NCI-H146 (cell line): ENCODE data around the gene SLC25A28.
"Not testable (repeated sequence)": the region's sequence is repeated elsewhere in the genome, so short reads cannot be mapped to it uniquely, and the experiment has no call there.

Experiments used
- DNase-seq: peaks from one replicate; lab custom pipeline; 2025; lab: John Stamatoyannopoulos, UW

SLC25A28 gene

DNA sequence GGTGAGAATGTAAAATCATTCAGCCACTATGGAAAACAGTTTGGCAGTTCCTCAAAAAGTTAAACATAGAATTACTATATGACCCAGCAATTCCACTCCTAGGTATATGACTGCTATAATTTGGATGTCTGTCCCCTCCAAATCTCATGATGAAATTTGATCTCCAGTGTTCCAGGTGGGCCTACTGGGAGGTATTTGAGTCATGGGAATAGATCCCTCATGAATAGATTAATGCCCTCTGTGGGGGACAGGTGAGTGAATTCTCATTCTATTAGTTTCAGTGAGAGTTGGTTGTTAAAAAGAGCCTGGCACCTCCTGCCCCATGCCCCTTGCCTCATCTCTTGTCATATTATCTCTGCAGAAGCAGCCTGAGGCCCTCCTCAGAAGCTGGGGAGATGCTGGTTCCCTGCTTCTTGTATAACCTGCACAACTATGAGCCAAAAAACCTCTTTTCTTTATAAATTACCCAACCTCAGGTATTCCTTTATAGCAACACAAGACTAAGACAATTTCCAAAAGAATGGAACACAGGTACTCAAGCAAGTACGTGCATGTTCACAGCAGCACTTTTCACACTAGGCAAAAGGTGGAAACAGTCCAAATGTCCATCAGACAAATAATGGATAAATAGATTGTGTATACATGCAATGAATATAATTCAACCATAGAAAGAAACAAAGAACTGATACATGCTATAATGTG, 8.8 kb upstream of the SLC25A28 start:
- DNase-seq = no peak

DNA sequence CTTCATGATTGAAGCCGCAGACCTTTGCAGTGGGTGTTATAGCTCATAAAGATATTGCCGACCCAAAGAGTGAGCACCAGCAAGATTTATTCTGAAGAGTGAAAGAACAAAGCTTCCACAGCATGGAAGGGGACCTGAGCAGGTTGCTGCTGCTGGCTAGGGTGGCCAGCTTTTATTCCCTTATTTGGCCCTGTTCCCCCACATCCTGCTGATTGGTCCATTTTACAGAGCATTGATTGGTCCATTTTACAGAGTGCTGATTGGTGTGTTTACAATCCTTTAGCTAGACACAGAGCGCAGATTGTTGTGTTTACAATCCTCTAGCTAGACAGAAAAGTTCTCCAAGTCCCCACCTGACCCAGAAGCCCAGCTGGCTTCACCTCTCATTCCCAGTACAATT, 4.9 kb upstream of the SLC25A28 start:
- DNase-seq = not testable (repeated sequence)

DNA sequence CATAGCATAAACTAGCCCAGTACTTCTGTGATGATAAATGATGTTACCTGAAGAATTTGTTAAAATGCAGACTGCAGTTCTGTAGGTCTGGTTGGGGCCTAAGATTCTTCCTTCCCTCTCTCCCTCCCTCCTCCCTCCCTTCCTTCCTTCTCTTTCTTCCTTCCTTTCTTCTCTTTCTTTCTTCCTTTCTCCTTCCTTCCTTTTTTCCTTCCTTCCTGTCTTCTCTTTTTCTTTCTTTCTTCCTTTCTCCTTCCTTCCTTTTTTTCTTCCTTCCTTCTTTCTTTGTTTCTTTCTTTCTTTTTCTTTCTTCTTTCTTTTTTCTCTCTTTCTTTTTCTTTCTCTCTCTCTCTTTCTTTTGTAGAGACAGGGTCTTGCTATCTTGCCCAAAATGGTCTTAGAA, 3.7 kb upstream of the SLC25A28 start:
- no peak for DNase-seq

DNA sequence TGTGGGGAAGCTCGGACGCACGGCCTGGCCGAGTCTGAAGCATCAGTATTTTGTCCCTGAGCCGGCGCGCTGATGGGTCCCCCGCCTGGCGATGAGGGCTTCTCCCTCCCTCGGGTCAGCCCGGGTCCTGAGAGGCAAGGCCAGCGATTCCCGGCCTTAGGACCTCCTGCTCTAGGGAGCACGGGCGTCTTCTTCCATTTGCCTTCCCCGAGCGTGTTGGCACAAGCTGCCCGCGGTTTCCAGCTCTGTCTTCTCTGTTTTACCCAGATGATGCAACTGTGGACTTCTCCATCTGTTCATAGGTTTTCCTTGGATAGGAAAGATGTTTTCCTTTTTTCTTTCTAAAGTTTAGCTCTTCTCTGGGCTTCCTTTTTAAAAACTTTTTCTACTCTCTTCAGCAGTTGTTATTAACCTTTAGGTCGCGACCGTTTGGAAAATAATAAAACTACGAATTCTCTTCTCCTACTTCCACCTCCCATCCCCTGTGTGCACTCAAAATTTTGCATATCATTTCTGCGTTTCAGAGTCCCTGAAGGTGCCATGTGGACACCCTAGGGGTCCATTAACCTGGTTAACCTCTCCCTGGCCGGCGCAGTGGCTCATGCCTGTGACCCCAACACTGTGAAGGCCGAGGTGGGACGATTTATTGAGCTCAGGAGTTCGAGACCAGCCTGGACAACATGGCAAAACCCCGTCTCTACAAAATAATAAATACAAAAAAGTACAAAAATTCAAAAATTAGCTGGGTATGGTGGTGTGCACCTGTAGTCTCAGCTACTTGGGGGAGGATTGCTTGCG, 1.4 kb upstream of the SLC25A28 start:
- DNase-seq = no peak

DNA sequence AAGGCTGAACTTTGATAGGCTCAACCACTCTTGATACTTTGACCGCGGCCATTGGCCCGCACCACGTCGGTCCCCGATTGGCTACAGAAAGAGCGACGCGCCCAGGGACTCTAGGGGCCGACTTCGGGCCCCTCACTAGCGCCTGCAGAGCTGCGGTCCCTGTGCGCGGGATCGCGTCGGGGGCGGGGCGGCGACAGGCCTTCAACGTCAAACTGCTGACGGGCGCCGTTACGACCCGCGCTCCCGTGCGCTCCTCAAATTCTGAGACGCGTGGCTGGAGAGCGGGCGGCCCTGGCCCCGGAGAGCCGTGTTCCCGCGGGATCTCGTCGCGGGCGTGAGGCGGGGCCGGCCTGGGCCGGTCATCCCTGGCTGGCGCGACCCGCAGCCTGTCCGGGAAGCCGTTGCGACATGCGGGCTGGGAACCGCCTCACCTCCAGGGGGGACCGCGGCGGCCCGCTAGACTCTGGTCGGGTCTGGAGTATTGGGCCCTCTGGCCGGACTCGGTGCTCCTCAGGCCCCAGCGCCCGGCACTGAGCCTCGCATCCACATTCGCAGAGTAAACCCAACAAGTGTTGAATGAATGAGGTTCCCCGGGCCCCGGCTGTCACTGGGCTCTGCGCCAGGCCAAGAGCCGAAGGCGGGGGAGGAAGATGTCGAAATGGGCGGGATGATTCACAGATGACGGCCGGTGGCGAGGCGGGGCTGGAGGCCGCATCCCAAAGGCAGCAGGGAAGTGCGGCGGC, 643 bp upstream of the SLC25A28 start:
- DNase-seq = peak; percentile 84

DNA sequence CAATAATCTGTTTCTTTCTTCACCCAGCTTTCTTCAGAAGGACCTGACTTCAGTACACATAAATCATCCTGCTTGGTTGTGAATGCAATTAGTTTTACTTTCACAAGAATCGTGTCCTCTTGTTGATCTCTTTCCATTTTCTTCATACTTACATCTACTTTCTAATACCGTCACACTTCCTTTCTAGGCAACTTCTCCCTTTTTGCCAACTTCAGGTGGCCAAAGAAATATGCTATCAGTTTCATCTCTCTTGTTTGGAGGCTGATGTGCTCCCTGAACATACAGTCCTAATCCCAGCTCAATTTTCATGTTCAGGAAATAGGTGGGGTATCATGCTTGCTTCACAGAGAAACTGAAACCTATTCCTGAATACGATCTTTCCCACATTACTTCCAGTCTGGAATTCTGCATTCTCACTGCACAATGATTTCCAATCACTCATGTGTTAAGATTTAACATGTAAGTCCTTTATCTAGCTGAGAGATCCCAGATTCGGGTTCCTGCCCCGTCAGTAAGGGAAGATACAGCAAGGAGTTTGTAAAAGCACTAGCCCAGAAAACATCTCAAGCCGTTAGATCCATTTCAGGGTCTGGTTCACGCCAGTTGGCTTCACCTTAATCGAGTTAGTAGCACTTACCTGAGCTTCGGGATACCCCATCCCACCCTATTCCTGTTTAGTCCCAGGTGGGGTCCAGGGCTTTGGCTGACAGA, 994 bp downstream of the SLC25A28 start:
- DNase-seq = no peak

DNA sequence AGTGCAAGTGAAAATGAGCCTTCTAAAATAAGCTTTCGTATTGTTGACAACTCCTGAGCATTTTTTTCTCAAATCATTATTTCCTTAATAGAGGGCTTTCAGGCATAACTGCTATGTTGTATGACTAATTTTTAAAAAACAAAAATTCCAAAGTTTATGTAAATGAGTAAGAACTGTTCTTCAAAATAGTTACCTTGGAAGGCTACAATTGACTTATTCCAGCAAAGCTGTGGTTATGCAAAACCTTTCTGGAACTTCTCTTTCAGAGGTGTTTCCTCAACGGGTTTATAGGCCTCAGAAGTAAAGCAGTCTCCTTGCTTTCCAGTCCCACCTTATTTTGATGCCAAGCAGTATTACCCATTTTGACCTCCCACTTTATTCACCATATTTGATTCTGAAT, 2.5 kb downstream of the SLC25A28 start:
- DNase-seq = no peak

DNA sequence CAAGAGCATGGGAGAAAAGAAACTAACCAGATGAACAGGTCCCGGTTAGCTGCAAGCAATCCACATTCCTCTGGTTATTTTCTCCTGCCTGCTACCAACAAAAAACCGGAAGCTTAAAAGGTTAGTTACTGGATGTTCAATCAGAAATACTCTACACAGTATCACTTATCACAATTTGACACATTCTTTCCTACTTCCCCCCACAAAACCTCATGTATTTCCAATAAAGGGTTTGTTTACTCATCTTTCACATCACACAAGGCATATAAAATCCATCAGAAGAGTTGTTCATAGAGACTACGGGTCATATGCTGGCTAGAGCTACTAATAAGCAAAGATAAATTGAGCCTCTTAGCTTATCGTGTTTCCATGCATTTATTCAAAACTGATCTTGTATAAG, 4.8 kb downstream of the SLC25A28 start:
- DNase-seq = no peak

DNA sequence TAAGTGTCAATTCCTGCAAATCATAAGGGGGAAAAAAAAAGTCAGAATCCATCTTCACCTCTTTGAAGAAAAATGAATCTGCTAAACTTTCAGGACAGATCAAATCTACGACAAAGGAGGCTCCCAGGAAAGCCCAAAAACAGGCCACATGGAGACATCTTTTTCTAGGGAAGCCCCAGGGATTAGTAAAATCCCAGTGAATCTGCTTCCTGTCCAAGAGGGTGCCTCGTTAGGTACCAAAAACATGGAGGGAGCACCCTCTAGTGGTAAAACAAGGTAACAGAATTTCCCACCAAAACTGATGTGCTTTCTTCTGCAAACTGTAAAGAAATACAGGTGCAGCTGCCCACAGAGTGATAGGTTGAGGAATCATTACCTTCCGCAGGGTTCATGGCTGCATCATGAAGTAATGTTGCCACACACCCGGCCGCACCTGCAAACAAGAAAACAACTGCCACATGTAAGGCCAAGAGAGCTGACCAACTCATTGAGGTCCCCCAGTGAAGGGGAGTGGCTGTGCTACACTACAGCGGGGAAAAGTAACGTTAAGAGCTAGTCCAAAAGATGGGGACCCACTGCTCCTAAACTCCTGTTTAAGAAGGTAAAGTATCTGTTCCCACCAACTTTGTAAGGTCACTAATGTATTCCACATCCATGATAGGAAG, 7.9 kb downstream of the SLC25A28 start:
- peak; percentile 52 for DNase-seq

DNA sequence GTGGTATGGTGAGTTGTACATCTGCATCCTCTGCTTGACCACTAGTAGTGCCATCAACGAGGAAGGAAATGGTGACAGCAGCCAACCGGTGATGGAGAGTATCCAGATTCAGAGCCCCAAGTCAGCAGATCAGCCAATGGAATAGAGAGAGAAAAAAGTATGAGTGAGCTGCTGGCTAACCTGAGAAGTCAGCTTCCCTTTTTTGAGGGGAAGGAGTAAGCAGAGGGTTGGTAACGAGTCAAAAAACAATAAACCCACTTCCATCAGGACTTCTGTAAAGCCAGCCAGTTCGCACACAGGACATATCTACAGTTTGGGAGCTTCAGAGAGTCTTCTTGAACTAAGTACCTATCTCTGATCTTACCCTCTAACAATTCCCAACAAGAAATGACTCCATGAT, 8.9 kb downstream of the SLC25A28 start:
- no peak for DNase-seq

DNA sequence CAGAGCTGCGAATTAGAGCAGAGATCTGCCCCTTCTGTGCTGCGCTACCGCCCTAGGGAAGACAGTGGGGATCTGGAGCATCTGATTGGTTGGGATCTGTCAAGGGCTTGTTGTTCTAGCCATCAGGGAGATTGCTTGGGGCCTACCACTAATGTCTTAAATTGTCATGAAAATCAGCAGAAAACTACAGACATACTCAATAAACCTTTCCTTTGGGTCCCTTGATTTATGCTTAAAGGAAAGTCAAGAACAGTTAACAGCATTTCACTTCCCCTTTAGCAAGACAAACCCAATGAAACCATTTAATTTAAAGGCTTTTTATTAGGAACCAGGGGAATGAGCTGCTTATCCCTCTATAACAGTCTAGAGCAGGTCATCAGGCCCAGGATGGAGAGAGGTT, 10.0 kb downstream of the SLC25A28 start:
- no peak for DNase-seq

DNA sequence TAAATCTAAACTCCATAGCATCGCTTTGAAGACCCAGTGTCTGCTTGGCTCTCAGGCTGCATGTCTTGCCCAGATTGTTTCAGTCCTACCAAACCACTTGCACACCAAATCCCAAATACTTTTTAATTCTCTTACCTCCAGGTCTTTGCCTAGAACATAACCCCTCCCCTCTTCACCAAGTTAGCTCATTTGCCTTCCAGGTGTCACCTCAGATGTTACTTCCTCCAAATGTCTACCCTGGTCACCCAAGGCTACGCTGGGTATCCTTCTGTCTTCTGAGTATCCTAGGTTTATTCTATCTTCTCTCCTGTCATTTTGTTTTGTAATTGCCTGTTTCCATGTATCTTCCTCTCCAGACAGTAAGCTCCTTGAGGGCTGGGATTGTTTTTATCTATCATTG, 11.1 kb downstream of the SLC25A28 start:
- no peak for DNase-seq

DNA sequence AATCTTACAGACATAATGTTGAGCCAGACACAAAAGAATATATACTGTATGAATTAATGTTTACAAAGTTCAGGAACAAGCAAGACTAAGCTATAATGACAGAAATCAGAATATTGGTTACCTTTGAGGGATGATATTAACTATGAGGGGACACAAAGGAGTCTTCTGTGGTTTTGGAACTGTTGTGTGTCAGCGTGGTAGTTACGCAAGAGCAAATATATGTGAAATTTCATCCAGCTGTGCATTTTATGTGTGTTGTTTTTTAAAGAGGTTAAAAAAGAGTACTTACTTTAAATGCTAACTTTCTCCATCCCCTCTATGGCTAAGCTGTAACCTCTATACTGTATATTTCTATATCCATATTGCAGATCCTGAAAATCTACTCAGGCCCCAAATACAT, 14.9 kb downstream of the SLC25A28 start:
- DNase-seq = no peak

DNA sequence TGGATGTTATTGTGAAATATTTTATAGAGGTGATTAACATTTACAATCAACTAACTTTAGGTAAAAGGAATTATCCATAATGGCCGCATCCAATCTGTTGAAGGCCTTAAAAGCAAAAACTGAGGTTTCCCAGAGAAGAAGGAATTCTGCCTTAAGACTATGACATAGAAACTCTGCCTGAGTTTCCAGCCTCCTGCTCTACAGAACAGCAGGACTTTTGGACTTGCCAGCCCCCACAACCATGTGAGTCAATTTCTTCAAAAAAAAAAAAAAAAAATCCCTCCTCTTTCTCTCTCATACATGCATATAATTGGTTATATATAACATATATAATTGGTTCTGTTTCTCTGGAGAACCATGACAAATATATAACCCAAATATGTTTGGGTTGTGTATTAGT, 15.4 kb downstream of the SLC25A28 start:
- DNase-seq = no peak

DNA sequence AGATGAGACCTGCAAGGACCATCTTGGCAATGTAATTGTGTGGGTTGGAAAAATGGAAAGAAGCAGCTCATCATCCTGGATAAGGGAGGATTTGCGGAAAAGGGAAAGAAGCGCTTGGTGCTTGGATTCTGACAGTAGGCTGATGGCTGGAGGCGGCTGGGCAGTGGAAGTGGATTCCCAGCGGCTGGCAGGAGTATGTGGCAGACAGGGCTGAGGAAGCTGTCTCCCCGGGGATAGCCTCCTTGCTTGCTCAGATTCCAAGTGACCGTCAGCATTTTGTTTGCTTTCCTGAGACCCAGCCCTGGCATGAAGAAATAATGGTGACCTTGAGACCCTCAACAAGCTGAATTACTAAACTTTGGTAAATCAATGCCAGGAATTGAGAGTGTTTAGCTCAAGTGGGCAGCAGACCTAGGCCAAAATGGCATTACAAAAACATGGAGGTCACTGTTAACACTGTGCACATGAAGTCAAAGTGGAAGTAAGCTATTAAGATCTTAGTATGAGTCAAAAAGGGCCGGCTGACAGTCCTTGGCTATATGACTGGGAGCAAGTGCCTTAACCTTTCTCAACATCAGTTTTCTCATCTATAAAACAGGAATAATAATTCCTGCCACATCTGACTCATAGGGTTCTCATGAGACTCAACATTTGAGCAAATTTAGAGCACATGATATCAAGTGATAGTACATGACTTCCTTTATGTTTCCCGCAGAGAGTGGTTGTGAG, 21.3 kb downstream of the SLC25A28 start:
- no peak for DNase-seq

DNA sequence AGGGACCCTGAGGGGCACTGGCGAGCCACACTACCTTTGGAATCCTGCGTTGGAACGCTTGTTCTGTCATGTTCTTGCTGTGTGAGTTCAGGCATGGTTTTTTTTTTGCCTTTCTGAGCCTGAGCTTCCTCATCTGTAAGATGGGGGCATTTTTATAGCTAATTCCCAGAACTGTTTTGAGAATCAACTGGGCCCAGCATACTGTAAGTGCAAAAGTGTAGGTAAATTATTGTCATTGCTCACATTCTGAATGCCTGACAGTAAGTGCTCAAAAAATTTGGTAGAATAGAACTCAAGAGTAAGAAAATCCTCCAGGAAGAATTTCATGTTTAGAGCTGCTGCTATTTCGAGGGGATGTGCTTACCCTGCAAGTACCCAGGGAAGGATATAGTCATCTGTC, 22.2 kb downstream of the SLC25A28 start:
- DNase-seq = no peak

DNA sequence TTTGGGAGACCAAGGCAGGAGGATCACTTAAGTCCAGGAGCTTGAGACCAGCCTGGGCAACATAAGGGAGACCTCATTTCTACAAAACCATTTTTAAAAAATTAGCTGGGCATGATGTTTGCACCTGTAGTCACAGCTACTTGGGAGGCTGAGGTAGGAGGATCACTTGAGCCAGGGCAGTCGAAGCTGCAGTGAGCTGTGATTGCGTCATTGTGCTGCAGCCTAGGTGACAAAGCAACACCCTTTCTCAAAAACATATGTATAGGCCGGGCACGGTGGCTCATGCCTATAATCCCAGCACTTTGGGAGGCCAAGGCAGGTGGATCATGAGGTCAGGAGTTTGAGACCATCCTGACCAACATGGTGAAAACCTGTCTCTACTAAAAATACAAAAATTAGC, 23.5 kb downstream of the SLC25A28 start:
- DNase-seq = not testable (repeated sequence)

DNA sequence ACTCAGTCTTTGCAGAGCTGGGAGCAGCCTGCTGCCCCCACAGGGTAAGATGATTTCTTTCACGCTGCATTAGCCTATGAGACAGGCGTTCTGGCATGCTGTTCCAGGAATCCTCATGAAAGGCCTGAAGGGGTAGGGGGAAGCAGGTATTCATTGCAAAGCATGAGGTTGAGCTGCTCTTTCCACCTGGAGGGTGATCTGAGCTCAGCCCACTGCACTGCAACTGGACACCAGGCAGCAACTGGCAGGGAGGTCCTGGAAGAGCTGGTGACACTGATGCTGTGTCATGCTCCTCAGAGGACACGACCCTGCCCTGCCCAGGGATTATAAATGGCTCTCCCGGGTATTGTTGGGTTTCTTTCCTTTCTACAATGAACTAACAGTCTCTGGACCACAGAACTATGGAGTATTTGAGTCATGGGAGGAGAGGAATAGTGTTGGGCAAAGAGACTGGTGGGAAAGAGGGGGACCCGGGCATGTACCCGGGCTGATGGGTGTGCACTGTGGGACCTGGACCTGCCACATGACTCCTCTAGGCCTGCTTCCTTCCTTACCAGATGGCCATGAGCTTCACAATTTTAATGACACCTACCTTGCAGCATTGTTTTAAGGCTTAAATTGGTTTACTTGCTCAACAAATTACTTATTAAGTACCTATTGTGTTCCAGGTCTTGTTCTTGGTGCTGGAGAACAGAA, 24.3 kb downstream of the SLC25A28 start:
- no peak for DNase-seq

DNA sequence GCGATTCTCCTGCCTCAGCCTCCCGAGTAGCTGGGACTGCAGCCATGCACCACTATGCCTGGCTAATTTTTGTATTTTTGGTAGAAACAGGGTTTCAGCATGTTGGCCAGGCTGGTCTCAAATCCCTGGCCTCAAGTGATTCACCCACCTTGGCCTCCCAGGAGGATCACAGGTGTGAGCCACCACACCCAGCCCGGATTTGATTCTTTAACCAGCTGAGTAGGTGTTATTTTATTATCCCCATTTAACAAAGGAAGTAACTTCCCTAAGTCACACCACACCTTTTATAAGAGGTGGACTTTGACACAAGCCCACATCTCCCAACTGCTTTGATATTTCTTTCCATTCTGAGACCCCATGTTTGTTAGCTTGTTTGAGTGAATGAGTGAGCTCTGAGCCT, 25.0 kb downstream of the SLC25A28 start:
- DNase-seq = no peak

DNA sequence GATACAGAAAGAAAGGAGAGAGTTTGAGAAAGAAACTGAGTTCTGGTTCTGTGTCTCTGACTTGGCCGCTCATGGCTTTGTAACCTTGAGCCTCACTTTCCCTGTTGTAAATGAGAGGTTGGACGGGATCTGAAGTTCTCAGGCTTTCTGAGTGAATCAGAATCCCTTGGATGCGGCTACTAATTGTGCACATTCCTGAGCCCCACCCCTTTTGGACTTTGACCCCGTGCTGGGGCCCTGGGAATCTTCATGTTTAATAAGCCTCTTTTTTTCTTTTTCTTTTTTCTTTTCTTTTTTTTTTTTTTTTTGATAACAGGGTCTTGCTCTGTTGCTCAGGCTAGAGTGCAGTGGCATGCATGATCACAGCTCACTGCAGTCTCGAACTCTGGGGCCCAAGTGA, 26.9 kb downstream of the SLC25A28 start:
- DNase-seq = no peak

DNA sequence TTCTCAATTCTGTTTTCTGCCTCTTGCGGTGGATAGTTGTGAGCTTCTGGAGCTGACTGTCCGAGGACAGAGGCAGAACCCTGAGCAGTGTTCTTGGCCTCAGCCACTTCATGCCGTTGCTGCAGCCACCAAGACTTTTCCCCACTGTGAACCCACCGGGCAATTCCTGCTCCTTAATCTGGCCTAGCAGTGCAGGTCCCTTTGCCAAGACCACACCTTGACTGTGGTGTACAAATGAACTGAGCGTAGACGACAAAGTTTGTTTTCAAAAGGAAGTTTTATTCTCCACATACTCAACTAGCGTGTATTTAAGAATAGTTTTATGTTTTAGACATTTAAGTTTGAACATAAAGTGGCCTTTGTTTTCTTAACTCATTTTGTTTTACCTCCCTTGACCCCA, 29.4 kb downstream of the SLC25A28 start:
- no peak for DNase-seq
